GM18508 (cell line): Measurements from ENCODE around the gene RAD51B.

ENCODE experiments used
- ATAC-seq: cut with Tn5 transposase; IDR thresholded peaks from one replicate; pipeline ENCODE4 v1.9.1; 2021; ENCODE audit warnings: moderate number of reproducible peaks; ENCODE audit not compliant: insufficient read depth, unreplicated experiment

Gene RAD51B

GRCh38 chr14:68518761-68519670 lies 699.4 kb downstream of the RAD51B start:
- no peak for ATAC-seq

GRCh38 chr14:68519671-68520187 lies 700.1 kb downstream of the RAD51B start:
- no peak for ATAC-seq

GRCh38 chr14:68520637-68521556 lies 701.3 kb downstream of the RAD51B start:
- ATAC-seq = no peak

GRCh38 chr14:68521557-68521901 lies 702.0 kb downstream of the RAD51B start:
- no peak for ATAC-seq

- ATAC-seq = no peak
These were observed 702.5 kb downstream of the RAD51B start for GRCh38 chr14:68521961-68522509.

- no peak for ATAC-seq
These were observed 703.1 kb downstream of the RAD51B start for GRCh38 chr14:68522510-68523325.

- no peak for ATAC-seq
These were observed 703.7 kb downstream of the RAD51B start for GRCh38 chr14:68523326-68523610.

- ATAC-seq = no peak
These were observed 704.6 kb downstream of the RAD51B start for GRCh38 chr14:68523989-68524725.

GRCh38 chr14:68525516-68525915 lies 705.9 kb downstream of the RAD51B start:
- no peak for ATAC-seq

GRCh38 chr14:68526512-68527091 lies 707.0 kb downstream of the RAD51B start:
- ATAC-seq = no peak

GRCh38 chr14:68527329-68527851 lies 707.8 kb downstream of the RAD51B start:
- no peak for ATAC-seq

GRCh38 chr14:68528040-68528687 lies 708.6 kb downstream of the RAD51B start:
- ATAC-seq = no peak

GRCh38 chr14:68530443-68530842 lies 710.9 kb downstream of the RAD51B start:
- ATAC-seq = no peak

- no peak for ATAC-seq
These were observed 712.9 kb downstream of the RAD51B start for GRCh38 chr14:68532496-68532895.

GRCh38 chr14:68534276-68534675 lies 714.7 kb downstream of the RAD51B start:
- no peak for ATAC-seq

GRCh38 chr14:68535404-68536017 lies 715.9 kb downstream of the RAD51B start:
- ATAC-seq = no peak

GRCh38 chr14:68536018-68536410 lies 716.4 kb downstream of the RAD51B start:
- no peak for ATAC-seq

GRCh38 chr14:68538639-68539038 lies 719.1 kb downstream of the RAD51B start:
- no peak for ATAC-seq
